MM.1S (cell line): ENCODE results near the gene STAG1.

Experiments used
- EZH2 ChIP-seq: fragments of 300-600 bp; sonication (generic); optimal IDR thresholded peaks from 2 replicates; pipeline ENCODE3; 2017; ENCODE audit warnings: low read depth, mild to moderate bottlenecking, antibody characterized with exemption, low read length, mixed read lengths
- TF ChIP-seq, protein P1 (sequence below): fragments of 300-600 bp; sonication (generic); IDR thresholded peaks from 2 replicates; pipeline ENCODE4 v1.5.1; 2016; ENCODE audit warnings: antibody characterized with exemption, low read length, mixed read lengths

DNA sequence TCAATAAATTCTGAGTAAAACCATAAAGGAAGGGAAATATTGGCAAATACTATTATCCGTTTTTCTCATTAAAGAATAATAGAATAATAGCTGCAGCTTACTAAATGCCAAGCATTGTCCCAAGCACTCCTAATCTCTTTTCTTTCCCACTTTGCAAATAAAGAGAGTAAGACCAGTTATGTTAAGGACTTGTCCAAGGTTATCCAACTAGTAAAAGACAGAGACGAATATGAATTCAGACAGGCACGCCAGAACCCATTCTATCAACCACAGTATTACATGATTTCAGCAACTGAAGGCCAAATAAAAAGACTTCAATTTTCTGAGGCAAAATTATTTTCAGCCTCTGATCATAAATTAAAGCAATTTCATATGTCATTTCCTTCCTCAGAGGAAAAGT lies 235.5 kb downstream of the STAG1 start:
- TF ChIP-seq, protein P1, sequence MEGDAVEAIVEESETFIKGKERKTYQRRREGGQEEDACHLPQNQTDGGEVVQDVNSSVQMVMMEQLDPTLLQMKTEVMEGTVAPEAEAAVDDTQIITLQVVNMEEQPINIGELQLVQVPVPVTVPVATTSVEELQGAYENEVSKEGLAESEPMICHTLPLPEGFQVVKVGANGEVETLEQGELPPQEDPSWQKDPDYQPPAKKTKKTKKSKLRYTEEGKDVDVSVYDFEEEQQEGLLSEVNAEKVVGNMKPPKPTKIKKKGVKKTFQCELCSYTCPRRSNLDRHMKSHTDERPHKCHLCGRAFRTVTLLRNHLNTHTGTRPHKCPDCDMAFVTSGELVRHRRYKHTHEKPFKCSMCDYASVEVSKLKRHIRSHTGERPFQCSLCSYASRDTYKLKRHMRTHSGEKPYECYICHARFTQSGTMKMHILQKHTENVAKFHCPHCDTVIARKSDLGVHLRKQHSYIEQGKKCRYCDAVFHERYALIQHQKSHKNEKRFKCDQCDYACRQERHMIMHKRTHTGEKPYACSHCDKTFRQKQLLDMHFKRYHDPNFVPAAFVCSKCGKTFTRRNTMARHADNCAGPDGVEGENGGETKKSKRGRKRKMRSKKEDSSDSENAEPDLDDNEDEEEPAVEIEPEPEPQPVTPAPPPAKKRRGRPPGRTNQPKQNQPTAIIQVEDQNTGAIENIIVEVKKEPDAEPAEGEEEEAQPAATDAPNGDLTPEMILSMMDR, result no peak
- TF ChIP-seq EZH2, result no peak
